ENCODE measurements around the gene RTL3.
A peak's percentile ranks its signal among the peaks of the same experiment; 100 is the strongest.
"Not testable (repeated sequence)": the region's sequence is repeated elsewhere in the genome, so short reads cannot be mapped to it uniquely, and the experiment has no call there.

The RTL3 gene

GRCh38 chrX:78659955-78660354 is 827 bp upstream of the RTL3 start:
- TF ChIP-seq POU2F2 (IDR thresholded peaks at IDR 0.05; ENCODE audit: low read depth, low read length) (no peak), PAX5 (IDR thresholded peaks at IDR 0.05; ENCODE audit: insufficient read depth, low read length, severe bottlenecking) (no peak), POLR2A (IDR thresholded peaks at IDR 0.05; ENCODE audit: low read depth, low read length) (no peak), SPI1 (IDR thresholded peaks at IDR 0.05; ENCODE audit: low read depth, low read length) (no peak), TAF1 (IDR thresholded peaks at IDR 0.05; ENCODE audit: low read depth, low read length) (no peak), POLR2AphosphoS5 (IDR thresholded peaks at IDR 0.05; ENCODE audit: low read depth, low read length) (no peak)
- peak; percentile 72 for FAIRE-seq
- no peak for DNase-seq (ENCODE audit: insufficient read length, low spot score)

GRCh38 chrX:78658414-78658813 is 714 bp downstream of the RTL3 start:
- FAIRE-seq, result no peak
- DNase-seq (ENCODE audit: insufficient read length, low spot score), result no peak
- no peak for TF ChIP-seq PAX5 (IDR thresholded peaks at IDR 0.05; ENCODE audit: insufficient read depth, low read length, severe bottlenecking)
- TF ChIP-seq TAF1 (IDR thresholded peaks at IDR 0.05; ENCODE audit: low read depth, low read length), result no peak
- TF ChIP-seq POU2F2 (IDR thresholded peaks at IDR 0.05; ENCODE audit: low read depth, low read length), result no peak
- no peak for TF ChIP-seq SPI1 (IDR thresholded peaks at IDR 0.05; ENCODE audit: low read depth, low read length)

GRCh38 chrX:78655642-78656041 is 3.5 kb downstream of the RTL3 start:
- TF ChIP-seq POU2F2 (IDR thresholded peaks at IDR 0.05; ENCODE audit: low read depth, low read length) (no peak), SPI1 (IDR thresholded peaks at IDR 0.05; ENCODE audit: low read depth, low read length) (no peak)
- FAIRE-seq (no peak), DNase-seq (ENCODE audit: insufficient read length, low spot score) (no peak)

- TF ChIP-seq TAF1 (IDR thresholded peaks at IDR 0.05; ENCODE audit: low read depth, low read length) (no peak), SPI1 (IDR thresholded peaks at IDR 0.05; ENCODE audit: low read depth, low read length) (peak; percentile 70), PAX5 (IDR thresholded peaks at IDR 0.05; ENCODE audit: insufficient read depth, low read length, severe bottlenecking) (peak; percentile 62), POLR2A (IDR thresholded peaks at IDR 0.05; ENCODE audit: low read depth, low read length) (no peak)
- FAIRE-seq (peak; percentile 43), DNase-seq (ENCODE audit: insufficient read length, low spot score) (no peak)
These were observed 5.9 kb downstream of the RTL3 start for GRCh38 chrX:78653118-78653822.

- DNase-seq (ENCODE audit: insufficient read length, low spot score), result no peak
- FAIRE-seq, result peak; percentile 88
- TF ChIP-seq TAF1 (IDR thresholded peaks at IDR 0.05; ENCODE audit: low read depth, low read length) (no peak), SPI1 (IDR thresholded peaks at IDR 0.05; ENCODE audit: low read depth, low read length) (no peak), PAX5 (IDR thresholded peaks at IDR 0.05; ENCODE audit: insufficient read depth, low read length, severe bottlenecking) (no peak), POU2F2 (IDR thresholded peaks at IDR 0.05; ENCODE audit: low read depth, low read length) (no peak), POLR2A (IDR thresholded peaks at IDR 0.05; ENCODE audit: low read depth, low read length) (no peak), POLR2AphosphoS5 (IDR thresholded peaks at IDR 0.05; ENCODE audit: low read depth, low read length) (no peak)
These were observed 8.2 kb downstream of the RTL3 start for GRCh38 chrX:78650906-78651437.

GRCh38 chrX:78643874-78644273 is 15.3 kb downstream of the RTL3 start:
- DNase-seq (ENCODE audit: insufficient read length, low spot score), result no peak
- TF ChIP-seq POU2F2 (IDR thresholded peaks at IDR 0.05; ENCODE audit: low read depth, low read length) (no peak), POLR2A (IDR thresholded peaks at IDR 0.05; ENCODE audit: low read depth, low read length) (no peak), TAF1 (IDR thresholded peaks at IDR 0.05; ENCODE audit: low read depth, low read length) (no peak), PAX5 (IDR thresholded peaks at IDR 0.05; ENCODE audit: insufficient read depth, low read length, severe bottlenecking) (no peak), SPI1 (IDR thresholded peaks at IDR 0.05; ENCODE audit: low read depth, low read length) (no peak), POLR2AphosphoS5 (IDR thresholded peaks at IDR 0.05; ENCODE audit: low read depth, low read length) (no peak)
- no peak for FAIRE-seq

GRCh38 chrX:78643096-78643495 is 16.0 kb downstream of the RTL3 start:
- FAIRE-seq (peak; percentile 66), DNase-seq (ENCODE audit: insufficient read length, low spot score) (no peak)
- TF ChIP-seq POLR2A (IDR thresholded peaks at IDR 0.05; ENCODE audit: low read depth, low read length), result no peak
- no peak for TF ChIP-seq POU2F2 (IDR thresholded peaks at IDR 0.05; ENCODE audit: low read depth, low read length)
- TF ChIP-seq TAF1 (IDR thresholded peaks at IDR 0.05; ENCODE audit: low read depth, low read length), result no peak
- TF ChIP-seq PAX5 (IDR thresholded peaks at IDR 0.05; ENCODE audit: insufficient read depth, low read length, severe bottlenecking), result no peak
- no peak for TF ChIP-seq SPI1 (IDR thresholded peaks at IDR 0.05; ENCODE audit: low read depth, low read length)
- no peak for TF ChIP-seq POLR2AphosphoS5 (IDR thresholded peaks at IDR 0.05; ENCODE audit: low read depth, low read length)

- not testable (repeated sequence) for DNase-seq (ENCODE audit: insufficient read length, low spot score); FAIRE-seq
These were observed 23.0 kb downstream of the RTL3 start for GRCh38 chrX:78636096-78636495.

- peak; percentile 78 for FAIRE-seq
- TF ChIP-seq POLR2A (IDR thresholded peaks at IDR 0.05; ENCODE audit: low read depth, low read length) (no peak), POU2F2 (IDR thresholded peaks at IDR 0.05; ENCODE audit: low read depth, low read length) (no peak), PAX5 (IDR thresholded peaks at IDR 0.05; ENCODE audit: insufficient read depth, low read length, severe bottlenecking) (no peak), SPI1 (IDR thresholded peaks at IDR 0.05; ENCODE audit: low read depth, low read length) (no peak), POLR2AphosphoS5 (IDR thresholded peaks at IDR 0.05; ENCODE audit: low read depth, low read length) (no peak), TAF1 (IDR thresholded peaks at IDR 0.05; ENCODE audit: low read depth, low read length) (no peak)
These were observed 33.9 kb downstream of the RTL3 start for GRCh38 chrX:78624962-78625909.

More at GRCh38 chrX:78624962-78625909, 33.9 kb downstream of the RTL3 start:
- DNase-seq (ENCODE audit: insufficient read length, low spot score), result no peak

Data from GM12891 (cell line).